B cell (primary cell): Measurements from ENCODE around the gene SLC19A1. TPM values are rescaled to one million over a fixed set of nuclear protein-coding genes. Genes with fewer than 3 reads are reported as not detected.

Experiments used
- ATAC-seq: fragments of 200-7000 bp; cut with Tn5 transposase; one replicate; pipeline ENCODE4 v1.10.0; 2021; ENCODE audit warnings: low read depth, mild to moderate bottlenecking, moderate number of reproducible peaks, moderate library complexity
- CTCF ChIA-PET: fragments of 350-600 bp; sonication (Branson Sonifier 250); formaldehyde crosslinking; loops from one replicate; lab custom pipeline; 2021; ENCODE audit warnings: antibody characterized with exemption, inconsistent platforms; lab: Charles Lee
- POLR2A ChIA-PET: fragments of 350-600 bp; sonication (Branson Sonifier 250); formaldehyde crosslinking; loops from one replicate; lab custom pipeline; 2021; ENCODE audit warnings: antibody characterized with exemption; lab: Charles Lee
- DNase-seq: peaks from one replicate; pipeline ENCODE4 v3.0.0; 2013
- H2AFZ ChIP-seq: 2 replicates; pipeline ENCODE4 v1.6.1; 2012; ENCODE audit warnings: mild to moderate bottlenecking, low read depth, low read length; ENCODE audit not compliant: insufficient read depth, poor library complexity, severe bottlenecking
- H3K27ac ChIP-seq, 2 donors: 1 replicate in 1 of 2; 2 replicates in 1 of 2; pipeline ENCODE4 v1.5.1; 2012 to 2013; ENCODE audit warnings: low read length in 2 of 2, mild to moderate bottlenecking in 2 of 2, moderate library complexity in 1 of 2
- H3K27me3 ChIP-seq, 4 experiments: fragments of 200-600 bp in 1 of 4; sonication (generic) in 1 of 4; replicated peaks in 1 of 4; 1 replicate in 2 of 4; 2 replicates in 2 of 4; pipeline versions ENCODE4 v1.6.1 to v1.7.0; 2013 to 2016; ENCODE audit warnings: low read length in 3 of 4, mild to moderate bottlenecking in 2 of 4, mixed read lengths in 1 of 4, moderate library complexity in 1 of 4; ENCODE audit not compliant: insufficient read depth in 4 of 4, control insufficient read depth in 3 of 4; ENCODE audit errors: control extremely low read depth in 1 of 4
- H3K36me3 ChIP-seq, 2 experiments: replicated peaks in 1 of 2; 1 replicate in 1 of 2; 2 replicates in 1 of 2; pipeline versions ENCODE4 v1.6.1 to v1.7.1; 2013; ENCODE audit warnings: low read length in 1 of 2; ENCODE audit not compliant: insufficient read depth in 2 of 2, control insufficient read depth in 1 of 2; ENCODE audit errors: control extremely low read depth in 1 of 2, extremely low read depth in 1 of 2
- H3K4me1 ChIP-seq, 2 donors: fragments of 200-600 bp in 1 of 2; sonication (generic) in 1 of 2; 1 replicate in 1 of 2; 2 replicates in 1 of 2; pipeline versions ENCODE4 v1.5.1 to v1.6.1; 2013 to 2017; ENCODE audit warnings: low read length in 2 of 2; ENCODE audit not compliant: control insufficient read depth in 2 of 2, insufficient read depth in 2 of 2
- H3K4me2 ChIP-seq: replicated peaks from 2 replicates; pipeline ENCODE3; 2012; ENCODE audit warnings: mild to moderate bottlenecking, low read depth, low read length; ENCODE audit not compliant: poor library complexity, severe bottlenecking
- H3K4me3 ChIP-seq, 5 experiments: fragments of 200-600 bp in 1 of 5; sonication (generic) in 1 of 5; 1 replicate in 3 of 5; 2 replicates in 2 of 5; pipeline versions ENCODE4 v1.5.1 to v1.7.0; 2011 to 2016; ENCODE audit warnings: low read length in 4 of 5, mild to moderate bottlenecking in 4 of 5, low read depth in 2 of 5, control low read depth in 1 of 5, moderate library complexity in 1 of 5; ENCODE audit not compliant: insufficient read depth in 1 of 5; ENCODE audit errors: control extremely low read depth in 1 of 5, extremely low read depth in 1 of 5
- H3K79me2 ChIP-seq: fragments of 200-600 bp; sonication (generic); one replicate; pipeline ENCODE4 v1.6.0; 2016; ENCODE audit warnings: low read length; ENCODE audit not compliant: control insufficient read depth, insufficient read depth
- H3K9ac ChIP-seq: fragments of 200-600 bp; sonication (generic); 2 replicates; pipeline ENCODE4 v1.6.1; 2017; ENCODE audit warnings: mild to moderate bottlenecking, low read length, moderate library complexity
- H3K9me3 ChIP-seq, 3 donors: one replicate each; pipeline versions ENCODE4 v1.6.1 to v1.7.1; 2013; ENCODE audit warnings: low read length in 2 of 3; ENCODE audit not compliant: control insufficient read depth in 2 of 3, insufficient read depth in 1 of 3; ENCODE audit errors: control extremely low read depth in 1 of 3
- H4K20me1 ChIP-seq: 2 replicates; pipeline ENCODE4 v1.6.0; 2012; ENCODE audit warnings: mild to moderate bottlenecking, low read length; ENCODE audit not compliant: insufficient read depth, control insufficient read depth, poor library complexity, severe bottlenecking
- H3K27ac Mint-ChIP-seq: one replicate; pipeline ENCODE4 v1.8.0; 2021; ENCODE audit warnings: mixed read lengths
- H3K27me3 Mint-ChIP-seq: one replicate; pipeline ENCODE4 v1.8.0; 2021; ENCODE audit warnings: mixed read lengths
- H3K4me1 Mint-ChIP-seq: one replicate; pipeline ENCODE4 v1.8.0; 2021; ENCODE audit warnings: mixed read lengths
- H3K4me3 Mint-ChIP-seq: one replicate; pipeline ENCODE4 v1.8.0; 2021; ENCODE audit warnings: mixed read lengths
- H3K9me3 Mint-ChIP-seq: one replicate; pipeline ENCODE4 v1.8.0; 2022; ENCODE audit warnings: mixed read lengths; ENCODE audit not compliant: insufficient read depth
- CTCF ChIP-seq: fragments of 200-600 bp; IDR thresholded peaks from one replicate; pipeline ENCODE4 v1.8.0; 2022; ENCODE audit warnings: antibody characterized with exemption, mild to moderate bottlenecking
- EZH2 ChIP-seq: IDR thresholded peaks from 2 replicates; pipeline ENCODE4 v1.6.1; 2012; ENCODE audit warnings: borderline replicate concordance, low read depth, mild to moderate bottlenecking, moderate library complexity, low read length; ENCODE audit not compliant: insufficient read depth, poor library complexity, severe bottlenecking
- WGBS: methylation state at CpG from one replicate; pipeline ENCODE4 v1.1.5; 2013; ENCODE audit warnings: missing lambda C conversion rate; ENCODE audit not compliant: insufficient coverage; 5-methylcytosine and 5-hydroxymethylcytosine counted together
- intact Hi-C: fragments of 100-400 bp; cut with micrococcal nuclease; formaldehyde crosslinking; loops from one replicate; pipeline ENCODE4 v1.10.0; 2022
- polyA plus RNA-seq: library from polyadenylated mRNA; depleted of rRNA; stranded (reverse); fragments of >200 nt; gene quantifications from 2 replicates; pipeline ENCODE4 v1.2.3, GENCODE V29; 2012
- total RNA-seq, 2 donors: library from RNA; stranded (reverse); fragments of 120-200 nt in 1 of 2; gene quantifications; 1 replicate in 1 of 2; 2 replicates in 1 of 2; pipeline versions ENCODE4 v1.2.3 to v1.2.4, GENCODE V29; 2013 to 2022

SLC19A1 gene
- total and polyA plus RNA-seq, 2 donors (not counting 1 experiment from before 2014, with no cell fraction given) = 8.7 to 10.1 TPM

- Histone ChIP-seq H3K4me2 (no peak overlapping the region), H3K9me3 (peaks cover 0 to 4% (median 0%) of the 10 kb centered on the region in 3 donors), H3K9ac (no peak overlapping the region), H3K36me3 (peaks cover 3 to 5% of the 10 kb centered on the region in 2 experiments), H4K20me1 (no peaks in the 10 kb centered on the region), H3K27me3 (no peaks in the 10 kb centered on the region), H3K4me1 (peaks cover 12 to 20% of the 10 kb centered on the region in 2 donors), H3K4me3 (no peak overlapping the region), H3K27ac (no peak overlapping the region), H3K79me2 (no peaks in the 10 kb centered on the region), H2AFZ (no peak overlapping the region)
- ChIA-PET POLR2A (no interaction called here), CTCF (no interaction called here)
- no peak overlapping the region for H3K27ac Mint-ChIP-seq
- no peaks in the 10 kb centered on the region for H3K27me3 Mint-ChIP-seq
- no peak overlapping the region for H3K4me3 Mint-ChIP-seq
- peaks cover 14% of the 10 kb centered on the region for H3K4me1 Mint-ChIP-seq
- no peak for DNase-seq
- 98% methylated on average over 41 of the region's 50 CpGs for WGBS
- TF ChIP-seq EZH2 (no peak), CTCF (no peak)
- no peaks in the 10 kb centered on the region for H3K9me3 Mint-ChIP-seq
- no peak for ATAC-seq
- intact Hi-C loops = no loop called here
These were observed 11.7 kb downstream of the SLC19A1 start for GRCh38 chr21:45530423-45531113.

- H3K4me3 Mint-ChIP-seq = no peak overlapping the region
- H3K79me2 ChIP-seq = no peaks in the 10 kb centered on the region
- no peaks in the 10 kb centered on the region for H4K20me1 ChIP-seq
- intact Hi-C loops = no loop called here
- peaks cover 12 to 20% of the 10 kb centered on the region in 2 donors for H3K4me1 ChIP-seq
- ChIA-PET CTCF (no interaction called here), POLR2A (no interaction called here)
- no peak for TF ChIP-seq EZH2
- TF ChIP-seq CTCF = no peak
- peaks cover 14% of the 10 kb centered on the region for H3K4me1 Mint-ChIP-seq
- H3K4me2 ChIP-seq = no peak overlapping the region
- no peak overlapping the region for H3K9ac ChIP-seq
- no peaks in the 10 kb centered on the region for H3K9me3 Mint-ChIP-seq
- no peak for DNase-seq
- no peak overlapping the region for H3K27ac Mint-ChIP-seq
- no peaks in the 10 kb centered on the region for H3K27me3 Mint-ChIP-seq
- WGBS = 98% methylated on average over 10 of the region's 11 CpGs
- H3K36me3 ChIP-seq = peaks cover 3 to 5% of the 10 kb centered on the region in 2 experiments
- H3K27ac ChIP-seq = no peak overlapping the region
- no peak overlapping the region for H3K4me3 ChIP-seq
- peaks cover 0 to 4% (median 0%) of the 10 kb centered on the region in 3 donors for H3K9me3 ChIP-seq
- no peaks in the 10 kb centered on the region for H3K27me3 ChIP-seq
- no peak for ATAC-seq
- no peak overlapping the region for H2AFZ ChIP-seq
These were observed 12.3 kb downstream of the SLC19A1 start for GRCh38 chr21:45529785-45530422.
